HG03354 (cell line): Measurements from ENCODE around the gene CXorf49B.
A peak's percentile ranks its signal among the peaks of the same experiment; 100 is the strongest.
"Not testable (repeated sequence)": the region's sequence is repeated elsewhere in the genome, so short reads cannot be mapped to it uniquely, and the experiment has no call there.

Source experiments
- ATAC-seq: cut with Tn5 transposase; IDR thresholded peaks from one replicate; pipeline ENCODE4 v1.9.1; 2021; ENCODE audit warnings: mild to moderate bottlenecking; ENCODE audit not compliant: unreplicated experiment, poor library complexity, severe bottlenecking

CXorf49B gene

GRCh38 chrX:71763049-71763448 is at the start of gene CXorf49B:
TSS of gene CXorf49B (plus strand) at chrX:71763349. CDS start at chrX:71763424, 75 bp downstream.
- ATAC-seq = not testable (repeated sequence)

GRCh38 chrX:71714064-71714463 is 49.1 kb upstream of the CXorf49B start:
- ATAC-seq = not testable (repeated sequence)

GRCh38 chrX:71715551-71715950 is 47.6 kb upstream of the CXorf49B start:
- ATAC-seq = not testable (repeated sequence)

- ATAC-seq = not testable (repeated sequence)
Observed at GRCh38 chrX:71716323-71716722, 46.8 kb upstream of the CXorf49B start.

- not testable (repeated sequence) for ATAC-seq
Observed at GRCh38 chrX:71718185-71718584, 45.0 kb upstream of the CXorf49B start, which contains the start of gene CXorf49. TSS of gene CXorf49 (minus strand) at chrX:71718285. CDS start at chrX:71718151, 134 bp downstream.

GRCh38 chrX:71719195-71719594 is 44.0 kb upstream of the CXorf49B start:
- not testable (repeated sequence) for ATAC-seq

GRCh38 chrX:71720289-71720886 is 42.8 kb upstream of the CXorf49B start:
- not testable (repeated sequence) for ATAC-seq

GRCh38 chrX:71760688-71761281 is 2.4 kb upstream of the CXorf49B start:
- ATAC-seq = not testable (repeated sequence)

GRCh38 chrX:71764832-71765231 is 1.7 kb downstream of the CXorf49B start:
- not testable (repeated sequence) for ATAC-seq

GRCh38 chrX:71765613-71766012 is 2.5 kb downstream of the CXorf49B start:
- not testable (repeated sequence) for ATAC-seq

- ATAC-seq = not testable (repeated sequence)
Observed at GRCh38 chrX:71767134-71767533, 4.0 kb downstream of the CXorf49B start.

GRCh38 chrX:71778322-71778721 is 15.2 kb downstream of the CXorf49B start:
- peak; percentile 81 for ATAC-seq

- not testable (repeated sequence) for ATAC-seq
Observed at GRCh38 chrX:71782225-71782949, 19.2 kb downstream of the CXorf49B start.

- ATAC-seq = not testable (repeated sequence)
Observed at GRCh38 chrX:71782950-71783299, 19.8 kb downstream of the CXorf49B start.

GRCh38 chrX:71783569-71784347 is 20.6 kb downstream of the CXorf49B start:
- peak; percentile 61 for ATAC-seq

GRCh38 chrX:71784348-71784983 is 21.3 kb downstream of the CXorf49B start:
- peak; percentile 82 for ATAC-seq

GRCh38 chrX:71806450-71806849 is 43.3 kb downstream of the CXorf49B start:
- not testable (repeated sequence) for ATAC-seq

- no peak for ATAC-seq
Observed at GRCh38 chrX:71809886-71810285, 46.7 kb downstream of the CXorf49B start.

- no peak for ATAC-seq
Observed at GRCh38 chrX:71814123-71814912, 51.2 kb downstream of the CXorf49B start.
